Fibroblast of upper back skin (primary cell): ENCODE measurements around the gene MYMX.

Experiments
- DNase-seq: peaks from one replicate; pipeline ENCODE4 v3.0.0-alpha.2; 2013

Gene MYMX

GRCh38 chr6:44265722-44266233, 49.1 kb downstream of the MYMX start:
- no peak for DNase-seq

GRCh38 chr6:44266347-44266746, 49.6 kb downstream of the MYMX start:
- DNase-seq = no peak

GRCh38 chr6:44267252-44267651, 50.5 kb downstream of the MYMX start:
- DNase-seq = no peak
